Measurements from ENCODE around the gene N4BP2L1. TPM values are rescaled to one million over a fixed set of nuclear protein-coding genes. Genes with fewer than 3 reads are reported as not detected.
"Not testable (repeated sequence)": the region's sequence is repeated elsewhere in the genome, so short reads cannot be mapped to it uniquely, and the experiment has no call there.

Gene N4BP2L1
- total RNA-seq, 2 donors from 2014 or later: 37.8 to 45.9 TPM

DNA sequence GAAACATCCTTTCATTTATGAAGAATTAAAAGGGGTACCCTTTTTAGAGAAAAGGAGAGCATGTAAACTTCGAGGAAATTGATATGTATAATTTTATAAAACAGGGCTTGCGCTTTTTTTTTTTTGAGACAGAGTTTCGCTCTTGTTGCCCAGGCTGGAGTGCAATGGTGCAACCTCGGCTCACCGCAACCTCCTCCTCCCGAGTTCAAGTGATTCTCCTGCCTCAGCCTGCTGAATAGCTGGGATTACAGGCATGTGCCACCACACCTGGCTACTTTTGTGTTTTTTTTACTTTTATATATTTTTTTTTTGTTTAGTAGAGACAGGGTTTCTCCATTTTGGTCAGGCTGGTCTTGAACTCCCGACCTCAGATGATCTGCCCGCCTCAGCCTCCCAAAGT, 72.0 kb downstream of the N4BP2L1 start:
- ATAC-seq: not testable (repeated sequence)

DNA sequence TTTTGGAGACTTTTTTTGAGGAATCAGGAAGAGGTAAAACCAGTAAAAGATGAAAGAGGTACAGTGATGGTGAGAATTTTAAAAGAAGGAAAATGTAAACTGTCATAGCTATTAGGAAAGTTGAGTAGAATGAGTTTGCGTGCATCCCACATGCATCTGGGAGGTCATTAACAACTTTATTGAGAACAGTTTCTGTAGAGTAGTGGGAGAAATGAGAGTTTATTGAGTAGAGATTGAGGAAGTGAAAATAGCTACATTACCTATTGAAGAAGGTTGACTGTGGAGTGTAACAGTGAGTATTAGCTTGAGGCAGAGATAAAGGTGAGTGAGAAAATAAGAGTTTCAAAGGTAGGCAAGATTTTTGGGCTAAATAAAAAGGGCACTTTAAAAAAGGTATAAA, 73.9 kb downstream of the N4BP2L1 start:
- no peaks in the 10 kb centered on the region for H3K36me3 Mint-ChIP-seq (ENCODE audit: low read depth)
- H3K4me1 Mint-ChIP-seq: no peaks in the 10 kb centered on the region
- DNase-seq: no peak
- no peaks in the 10 kb centered on the region for H3K27me3 Mint-ChIP-seq
- no peaks in the 10 kb centered on the region for H3K9me3 ChIP-seq (ENCODE audit: control insufficient read depth, low read length, poor library complexity, severe bottlenecking)
- H3K4me3 Mint-ChIP-seq: no peak overlapping the region
- ATAC-seq: no peak
- H3K27ac Mint-ChIP-seq: no peak overlapping the region

More for the DNA sequence above, 72.0 kb downstream of the N4BP2L1 start:
- not testable (repeated sequence) for H3K4me1 Mint-ChIP-seq; H3K36me3 Mint-ChIP-seq (ENCODE audit: low read depth); H3K27me3 Mint-ChIP-seq; H3K27ac Mint-ChIP-seq; H3K9me3 ChIP-seq (ENCODE audit: control insufficient read depth, low read length, poor library complexity, severe bottlenecking); DNase-seq; H3K4me3 Mint-ChIP-seq

DNA sequence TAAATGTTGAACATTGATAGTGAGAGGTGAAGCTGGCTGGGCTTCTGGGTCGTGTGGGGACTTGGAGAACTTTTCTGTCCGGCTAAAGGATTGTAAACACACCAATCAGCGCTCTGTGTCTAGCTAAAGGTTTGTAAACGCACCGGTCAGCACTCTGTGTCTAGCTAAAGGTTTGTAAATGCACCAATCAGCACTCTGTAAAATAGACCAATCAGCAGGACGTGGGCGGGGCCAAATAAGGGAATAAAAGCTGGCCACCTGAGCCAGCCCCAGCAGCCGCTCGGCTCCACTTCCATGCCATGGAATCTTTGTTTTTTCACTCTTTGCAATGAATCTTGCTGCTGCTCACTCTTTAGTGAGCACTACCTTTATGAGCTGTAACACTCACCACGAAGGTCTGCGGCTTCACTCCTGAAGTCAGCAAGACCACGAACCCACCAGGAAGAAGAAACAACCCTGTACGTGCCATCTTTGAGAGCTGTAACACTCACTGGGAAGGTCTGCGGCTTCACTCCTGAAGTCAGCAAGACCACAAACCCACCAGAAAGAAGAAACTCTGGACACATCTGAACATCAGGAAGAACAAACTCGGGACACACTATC, 77.0 kb downstream of the N4BP2L1 start:
- not testable (repeated sequence) for H3K36me3 Mint-ChIP-seq (ENCODE audit: low read depth); ATAC-seq; H3K4me3 Mint-ChIP-seq; H3K4me1 Mint-ChIP-seq; H3K9me3 ChIP-seq (ENCODE audit: control insufficient read depth, low read length, poor library complexity, severe bottlenecking); H3K27me3 Mint-ChIP-seq; DNase-seq
- peak overlapping the region; percentile 32 for H3K27ac Mint-ChIP-seq

Other genes with a start within 250 kb of the N4BP2L1 start
- not detected for gene ZAR1L, start 112.8 kb downstream of the N4BP2L1 start, total RNA-seq
- 1 to 10 TPM; 2.9 to 4.8 TPM for gene BRCA2, start 112.6 kb downstream of the N4BP2L1 start, total RNA-seq
- 100 to 1,000 TPM; 185 to 205 TPM for gene N4BP2L2, start 110.7 kb upstream of the N4BP2L1 start, total RNA-seq
- 10 to 100 TPM; 39.2 to 46.7 TPM for gene PDS5B, start 158.3 kb upstream of the N4BP2L1 start, total RNA-seq